Neuron (in vitro differentiated cells): Measurements from ENCODE around the gene PLCXD1.

Experiments
- H2AFZ ChIP-seq: one replicate; pipeline ENCODE4 v1.6.1; 2013; ENCODE audit warnings: low read depth, mild to moderate bottlenecking, inconsistent platforms, low read length, moderate library complexity
- H3K27me3 ChIP-seq: one replicate; pipeline ENCODE4 v1.6.1; 2013; ENCODE audit warnings: low read length; ENCODE audit not compliant: insufficient read depth
- H3K36me3 ChIP-seq: one replicate; pipeline ENCODE4 v1.6.1; 2013; ENCODE audit warnings: low read length; ENCODE audit not compliant: insufficient read depth
- H3K4me1 ChIP-seq: one replicate; pipeline ENCODE4 v1.6.1; 2013; ENCODE audit warnings: low read length; ENCODE audit not compliant: insufficient read depth
- H3K4me3 ChIP-seq: 2 replicates; pipeline ENCODE4 v1.5.1; 2013; ENCODE audit warnings: mild to moderate bottlenecking, low read length, moderate library complexity
- H3K9me3 ChIP-seq: one replicate; pipeline ENCODE4 v1.6.1; 2013; ENCODE audit warnings: low read length

PLCXD1 gene

GRCh38 chrX:311156-312129, 30.3 kb downstream of the PLCXD1 start:
- Histone ChIP-seq H2AFZ (no peak overlapping the region), H3K4me1 (no peaks in the 10 kb centered on the region), H3K4me3 (no peak overlapping the region), H3K27me3 (no peaks in the 10 kb centered on the region), H3K9me3 (peaks cover 9% of the 10 kb centered on the region), H3K36me3 (peaks cover 78% of the 10 kb centered on the region)

- peaks cover 5% of the 10 kb centered on the region for H3K9me3 ChIP-seq
- H2AFZ ChIP-seq, result no peak overlapping the region
- no peaks in the 10 kb centered on the region for H3K27me3 ChIP-seq
- H3K4me3 ChIP-seq, result no peak overlapping the region
- peaks cover 69% of the 10 kb centered on the region for H3K36me3 ChIP-seq
- H3K4me1 ChIP-seq, result no peaks in the 10 kb centered on the region
Observed at GRCh38 chrX:312621-313331, 31.6 kb downstream of the PLCXD1 start.

- no peak overlapping the region for H3K4me3 ChIP-seq
- peaks cover 62% of the 10 kb centered on the region for H3K36me3 ChIP-seq
- no peaks in the 10 kb centered on the region for H3K27me3 ChIP-seq
- no peak overlapping the region for H2AFZ ChIP-seq
- no peaks in the 10 kb centered on the region for H3K4me1 ChIP-seq
- peaks cover 5% of the 10 kb centered on the region for H3K9me3 ChIP-seq
Observed at GRCh38 chrX:313546-313945, 32.4 kb downstream of the PLCXD1 start.

- Histone ChIP-seq H3K4me1 (no peaks in the 10 kb centered on the region), H3K4me3 (no peak overlapping the region), H3K9me3 (peaks cover 5% of the 10 kb centered on the region), H3K27me3 (no peaks in the 10 kb centered on the region), H3K36me3 (peaks cover 59% of the 10 kb centered on the region), H2AFZ (no peak overlapping the region)
Observed at GRCh38 chrX:314049-314448, 32.9 kb downstream of the PLCXD1 start.

GRCh38 chrX:314781-315595, 33.8 kb downstream of the PLCXD1 start:
- H3K36me3 ChIP-seq, result peaks cover 55% of the 10 kb centered on the region
- peaks cover 5% of the 10 kb centered on the region for H3K9me3 ChIP-seq
- H2AFZ ChIP-seq, result no peak overlapping the region
- no peak overlapping the region for H3K4me3 ChIP-seq
- no peaks in the 10 kb centered on the region for H3K27me3 ChIP-seq
- peaks cover 2% of the 10 kb centered on the region for H3K4me1 ChIP-seq

- H3K4me1 ChIP-seq, result peaks cover 8% of the 10 kb centered on the region
- H2AFZ ChIP-seq, result no peak overlapping the region
- peaks cover 4% of the 10 kb centered on the region for H3K9me3 ChIP-seq
- peaks cover 42% of the 10 kb centered on the region for H3K36me3 ChIP-seq
- no peaks in the 10 kb centered on the region for H3K27me3 ChIP-seq
- H3K4me3 ChIP-seq, result no peak overlapping the region
Observed at GRCh38 chrX:316351-317325, 35.5 kb downstream of the PLCXD1 start.

GRCh38 chrX:317424-318067, 36.4 kb downstream of the PLCXD1 start:
- peak overlapping the region; percentile 86 for H3K4me3 ChIP-seq
- no peaks in the 10 kb centered on the region for H3K27me3 ChIP-seq
- H3K36me3 ChIP-seq, result peaks cover 33% of the 10 kb centered on the region
- peaks cover 4% of the 10 kb centered on the region for H3K9me3 ChIP-seq
- peak overlapping the region; percentile 32 for H2AFZ ChIP-seq
- peaks cover 8% of the 10 kb centered on the region for H3K4me1 ChIP-seq

GRCh38 chrX:318068-318738, 37.0 kb downstream of the PLCXD1 start:
- H2AFZ ChIP-seq, result peak overlapping the region; percentile 32
- H3K4me3 ChIP-seq, result peak overlapping the region; percentile 86

GRCh38 chrX:318739-319578, 37.8 kb downstream of the PLCXD1 start, which contains the start of gene GTPBP6:
TSS of gene GTPBP6 (minus strand) at chrX:318796. CDS start at chrX:318787, 9 bp downstream.
- peak within 1 kb of the TSS; percentile 86 for H3K4me3 ChIP-seq
- H3K36me3 ChIP-seq, result peaks cover 19% of the 10 kb centered on the region

More at GRCh38 chrX:318068-318738, 37.0 kb downstream of the PLCXD1 start:
- Histone ChIP-seq H3K4me1 (peaks cover 8% of the 10 kb centered on the region), H3K36me3 (peaks cover 27% of the 10 kb centered on the region), H3K27me3 (no peaks in the 10 kb centered on the region), H3K9me3 (peaks cover 4% of the 10 kb centered on the region)

GRCh38 chrX:319579-320125, 38.5 kb downstream of the PLCXD1 start:
- peaks cover 4% of the 10 kb centered on the region for H3K9me3 ChIP-seq
- peak overlapping the region; percentile 86 for H3K4me3 ChIP-seq
- H3K4me1 ChIP-seq, result peaks cover 8% of the 10 kb centered on the region
- H2AFZ ChIP-seq, result peak overlapping the region; percentile 81
- H3K27me3 ChIP-seq, result no peaks in the 10 kb centered on the region
- H3K36me3 ChIP-seq, result peaks cover 15% of the 10 kb centered on the region

More at GRCh38 chrX:318739-319578, 37.8 kb downstream of the PLCXD1 start, which contains the start of gene GTPBP6:
- Histone ChIP-seq H3K4me1 (peaks cover 8% of the 10 kb centered on the region), H2AFZ (peak within 1 kb of the TSS; percentile 81), H3K9me3 (peaks cover 4% of the 10 kb centered on the region), H3K27me3 (no peaks in the 10 kb centered on the region)
